AG04449 (cell line): ENCODE measurements around the gene NCR2.

ENCODE experiments used
- CTCF ChIA-PET: fragments of 350-600 bp; formaldehyde crosslinking; extraction: SDS; loops from one replicate; lab custom pipeline; 2021; ENCODE audit warnings: antibody characterized with exemption; lab: Yijun Ruan, JAX
- POLR2A ChIA-PET: fragments of 400-600, 350-600 bp; formaldehyde crosslinking; extraction: SDS; loops from one replicate; lab custom pipeline; 2020; ENCODE audit warnings: antibody characterized with exemption, inconsistent platforms; lab: Yijun Ruan, JAX
- DNase-seq: peaks from one replicate; pipeline ENCODE4 v3.0.0-alpha.2; 2010; ENCODE audit warnings: low read depth, low spot score
- H3K4me3 ChIP-seq: 2 replicates; pipeline ENCODE4 v1.5.1; 2011; ENCODE audit warnings: low read depth, mild to moderate bottlenecking, control low read depth, low read length
- TF ChIP-seq, protein P1 (sequence below): IDR thresholded peaks from one replicate; pipeline ENCODE4 v1.5.1; 2011; ENCODE audit warnings: mild to moderate bottlenecking, moderate library complexity, low read length, control low read depth, inconsistent platforms; ENCODE audit not compliant: insufficient read depth; ENCODE audit errors: missing control alignments

Gene NCR2

DNA sequence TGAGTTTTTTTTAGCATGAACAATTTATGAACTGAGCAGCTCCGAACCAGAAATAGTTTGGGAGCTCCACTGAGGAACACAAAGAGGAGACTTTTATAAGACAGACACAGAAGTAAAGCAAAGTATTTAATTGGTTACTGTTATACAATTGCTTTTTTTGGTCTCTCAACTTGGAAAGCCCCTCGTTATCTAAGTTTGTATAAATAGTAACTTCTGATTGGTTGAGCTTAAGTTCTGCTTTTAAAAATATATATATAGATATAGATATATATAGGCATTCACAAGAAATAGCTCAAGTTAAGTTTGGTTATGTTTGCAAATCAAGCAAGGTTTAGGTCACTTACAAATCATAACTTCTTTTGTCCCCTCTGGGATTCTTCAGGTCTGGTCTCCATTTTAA is 20.2 kb upstream of the NCR2 start:
- POLR2A ChIA-PET, result no interaction called here
- no peak for DNase-seq
- no peak overlapping the region for H3K4me3 ChIP-seq
- TF ChIP-seq, protein P1, sequence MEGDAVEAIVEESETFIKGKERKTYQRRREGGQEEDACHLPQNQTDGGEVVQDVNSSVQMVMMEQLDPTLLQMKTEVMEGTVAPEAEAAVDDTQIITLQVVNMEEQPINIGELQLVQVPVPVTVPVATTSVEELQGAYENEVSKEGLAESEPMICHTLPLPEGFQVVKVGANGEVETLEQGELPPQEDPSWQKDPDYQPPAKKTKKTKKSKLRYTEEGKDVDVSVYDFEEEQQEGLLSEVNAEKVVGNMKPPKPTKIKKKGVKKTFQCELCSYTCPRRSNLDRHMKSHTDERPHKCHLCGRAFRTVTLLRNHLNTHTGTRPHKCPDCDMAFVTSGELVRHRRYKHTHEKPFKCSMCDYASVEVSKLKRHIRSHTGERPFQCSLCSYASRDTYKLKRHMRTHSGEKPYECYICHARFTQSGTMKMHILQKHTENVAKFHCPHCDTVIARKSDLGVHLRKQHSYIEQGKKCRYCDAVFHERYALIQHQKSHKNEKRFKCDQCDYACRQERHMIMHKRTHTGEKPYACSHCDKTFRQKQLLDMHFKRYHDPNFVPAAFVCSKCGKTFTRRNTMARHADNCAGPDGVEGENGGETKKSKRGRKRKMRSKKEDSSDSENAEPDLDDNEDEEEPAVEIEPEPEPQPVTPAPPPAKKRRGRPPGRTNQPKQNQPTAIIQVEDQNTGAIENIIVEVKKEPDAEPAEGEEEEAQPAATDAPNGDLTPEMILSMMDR, result no peak
- CTCF ChIA-PET, result interaction anchor here (1.2 to 10.1 kb wide), 2 partner anchors 7 to 222 kb away, joined by 4 to 167 read pairs; no protein-coding TSS in a partner anchor

DNA sequence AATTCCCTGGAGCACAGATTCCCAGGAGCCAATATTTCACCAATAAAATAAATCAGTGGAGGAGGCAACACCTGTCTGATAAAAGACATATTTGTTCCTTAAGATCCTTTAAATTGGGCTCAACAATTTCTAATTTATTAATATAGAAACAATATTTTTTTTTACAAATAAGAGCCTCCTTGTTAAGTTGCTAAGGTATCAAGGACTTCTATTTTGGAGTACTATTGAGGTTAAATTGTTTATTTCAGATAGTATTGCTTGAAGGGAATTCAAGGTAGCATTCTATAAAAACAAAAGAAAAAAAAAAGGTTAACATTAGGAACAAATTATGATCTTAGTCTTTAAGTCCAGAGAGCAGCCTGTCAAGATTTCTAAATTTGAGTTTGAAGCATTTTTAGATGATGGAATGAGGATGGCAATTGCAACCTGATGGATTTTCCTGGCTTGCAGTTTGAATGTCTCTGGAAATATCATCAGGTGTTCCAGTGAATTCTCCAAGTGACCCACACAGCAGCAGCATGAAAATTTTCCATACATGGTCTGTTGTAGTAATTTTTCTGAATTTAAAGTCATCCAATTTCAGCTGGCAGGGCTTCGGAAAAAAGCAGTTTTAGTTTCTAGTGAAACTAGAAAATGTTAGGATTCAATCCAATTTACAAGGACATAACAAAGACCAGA is 19.3 kb upstream of the NCR2 start:
- DNase-seq, result no peak
- TF ChIP-seq, protein P1, result no peak
- ChIA-PET CTCF (interaction anchor here (1.2 to 10.1 kb wide), 2 partner anchors 8 to 223 kb away, joined by 4 to 167 read pairs; no protein-coding TSS in a partner anchor), POLR2A (no interaction called here)
- H3K4me3 ChIP-seq, result no peak overlapping the region

DNA sequence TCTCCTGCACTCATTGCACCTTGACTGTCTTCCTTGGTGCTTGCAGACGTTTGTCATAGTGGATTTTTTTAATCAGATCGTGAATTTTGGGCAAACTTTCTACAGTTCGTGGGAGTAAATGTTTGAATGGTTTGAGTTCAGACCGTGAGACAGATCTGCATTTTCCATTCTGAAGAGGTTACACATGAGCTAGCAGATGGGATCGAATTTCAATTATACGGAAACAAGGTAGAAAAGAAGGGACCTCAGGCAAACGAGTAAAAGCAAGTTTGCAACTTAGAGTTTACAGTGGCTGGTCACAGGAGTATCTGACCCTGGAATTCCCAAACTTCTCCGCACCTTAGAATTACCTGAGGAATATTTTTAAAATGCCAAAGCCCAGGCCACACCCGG is 17.2 kb upstream of the NCR2 start:
- DNase-seq, result no peak
- POLR2A ChIA-PET, result no interaction called here

DNA sequence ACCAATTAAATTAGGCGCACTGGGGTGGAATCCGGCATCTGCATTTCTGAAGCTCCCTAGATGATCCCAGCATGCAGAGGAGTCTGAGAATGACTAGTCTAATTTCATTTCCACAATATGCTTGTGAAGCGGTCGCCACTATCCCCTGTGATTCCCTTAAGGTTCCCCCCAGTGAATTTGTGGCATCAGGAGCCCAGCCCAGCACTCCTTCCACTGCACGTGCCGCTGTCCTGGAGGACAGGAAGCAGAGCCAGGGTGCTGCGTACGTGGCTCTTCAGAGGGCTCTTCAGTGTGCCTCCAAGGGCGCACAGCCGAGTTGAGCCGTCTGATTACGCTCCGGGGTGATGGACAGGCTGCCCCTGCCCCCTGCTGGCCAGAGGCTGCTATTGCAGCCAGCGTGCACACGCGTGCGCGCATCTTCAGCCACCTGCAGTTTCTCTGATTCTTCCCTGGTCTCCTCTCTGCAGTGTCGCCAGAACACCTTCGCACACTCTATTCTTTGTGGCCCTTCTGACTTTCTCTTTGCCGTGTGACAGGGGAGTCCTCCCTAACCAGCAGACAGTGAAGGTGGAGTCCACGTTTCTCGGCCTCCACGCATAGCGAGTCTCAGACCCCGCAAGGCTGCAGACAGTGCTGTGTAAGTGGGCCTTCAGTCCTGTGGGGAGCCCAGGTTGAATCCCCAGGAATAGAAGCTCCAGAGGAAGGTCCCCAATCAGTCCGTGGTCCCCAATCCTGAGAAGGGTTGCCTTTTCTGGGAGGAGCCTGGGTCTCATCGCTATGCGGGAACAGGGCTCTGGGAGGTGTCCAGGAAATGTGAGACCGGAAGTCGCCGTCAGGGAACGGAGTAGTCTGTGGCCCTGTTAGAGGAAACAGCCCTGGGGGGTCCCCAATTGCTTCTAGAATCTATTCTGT is 16.5 kb upstream of the NCR2 start:
- CTCF ChIA-PET, result interaction anchor here (0.8 to 10.1 kb wide), 26 partner anchors 9 to 294 kb away, joined by 3 to 167 read pairs (median 4); partner anchors contain the start of gene NFYA
- TF ChIP-seq, protein P1, result peak; percentile 99
- peak overlapping the region; percentile 51 for H3K4me3 ChIP-seq
- DNase-seq, result peak; percentile 17
- POLR2A ChIA-PET, result no interaction called here

More for the DNA sequence above, 17.2 kb upstream of the NCR2 start:
- CTCF ChIA-PET, result interaction anchor here (0.8 to 10.1 kb wide), 14 partner anchors 10 to 293 kb away, joined by 3 to 167 read pairs (median 6); no protein-coding TSS in a partner anchor
- H3K4me3 ChIP-seq, result peak overlapping the region; percentile 51; the same call in 1 of the 2 replicates
- TF ChIP-seq, protein P1, result no peak

DNA sequence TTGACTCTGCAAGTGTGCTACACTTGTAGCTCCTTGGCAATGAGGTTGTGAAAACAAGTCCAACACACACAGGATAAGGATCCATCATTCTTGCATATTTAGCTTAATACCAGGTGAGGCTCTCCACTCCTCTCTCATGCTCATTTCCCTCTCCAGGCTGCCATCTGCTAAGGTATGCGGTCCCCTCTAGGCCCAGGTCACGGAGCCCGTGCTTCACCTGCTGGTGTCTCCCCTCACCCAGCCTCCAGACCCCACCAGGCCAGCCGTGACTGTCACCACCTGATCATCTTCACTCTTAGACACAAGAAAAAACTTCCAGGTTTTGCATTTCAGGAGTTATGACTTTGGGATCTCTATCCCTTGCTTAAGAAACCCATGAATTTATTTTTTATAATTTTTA is 14.2 kb upstream of the NCR2 start:
- TF ChIP-seq, protein P1, result no peak
- ChIA-PET POLR2A (no interaction called here), CTCF (interaction anchor here (1.4 to 10.1 kb wide), 5 partner anchors 10 to 363 kb away, joined by 4 to 167 read pairs (median 10); no protein-coding TSS in a partner anchor)
- no peak overlapping the region for H3K4me3 ChIP-seq
- DNase-seq, result no peak
